ENCODE data around the gene GNAZ.

DNA sequence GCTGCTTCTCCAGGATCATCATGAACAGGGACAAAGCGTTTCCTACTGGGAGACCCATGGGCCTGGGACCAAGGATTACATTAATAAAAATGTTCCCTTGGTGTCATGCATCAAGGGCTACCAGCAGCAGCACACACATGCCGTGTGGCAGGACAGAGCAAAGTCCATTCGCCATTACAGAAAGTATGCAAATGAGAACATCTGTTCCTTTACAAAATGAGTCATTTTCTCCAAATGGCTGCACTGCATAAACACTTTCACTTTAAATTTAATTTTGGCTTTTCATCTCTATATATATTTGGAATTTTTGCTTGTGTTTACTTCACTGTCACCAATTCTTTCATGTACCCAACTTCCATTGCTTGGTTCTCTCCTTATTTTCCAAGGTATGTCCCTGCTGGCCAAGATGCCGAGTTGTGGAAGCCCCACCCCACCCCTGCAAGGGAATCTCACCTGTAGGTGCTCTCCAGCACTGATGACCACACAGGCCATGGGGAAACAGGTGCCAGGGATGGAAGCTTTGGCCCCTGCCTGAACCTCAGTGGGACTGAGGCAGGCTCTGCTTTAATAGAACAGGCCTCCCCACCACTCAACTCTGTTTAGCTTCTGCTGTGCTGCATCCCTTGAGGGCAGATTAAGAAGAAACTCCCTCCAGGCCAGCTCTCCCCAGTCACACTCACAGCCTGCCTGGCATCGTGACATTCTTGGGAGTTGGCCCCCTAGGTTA lies 15.6 kb upstream of the GNAZ start:
- TF ChIP-seq, protein P1, sequence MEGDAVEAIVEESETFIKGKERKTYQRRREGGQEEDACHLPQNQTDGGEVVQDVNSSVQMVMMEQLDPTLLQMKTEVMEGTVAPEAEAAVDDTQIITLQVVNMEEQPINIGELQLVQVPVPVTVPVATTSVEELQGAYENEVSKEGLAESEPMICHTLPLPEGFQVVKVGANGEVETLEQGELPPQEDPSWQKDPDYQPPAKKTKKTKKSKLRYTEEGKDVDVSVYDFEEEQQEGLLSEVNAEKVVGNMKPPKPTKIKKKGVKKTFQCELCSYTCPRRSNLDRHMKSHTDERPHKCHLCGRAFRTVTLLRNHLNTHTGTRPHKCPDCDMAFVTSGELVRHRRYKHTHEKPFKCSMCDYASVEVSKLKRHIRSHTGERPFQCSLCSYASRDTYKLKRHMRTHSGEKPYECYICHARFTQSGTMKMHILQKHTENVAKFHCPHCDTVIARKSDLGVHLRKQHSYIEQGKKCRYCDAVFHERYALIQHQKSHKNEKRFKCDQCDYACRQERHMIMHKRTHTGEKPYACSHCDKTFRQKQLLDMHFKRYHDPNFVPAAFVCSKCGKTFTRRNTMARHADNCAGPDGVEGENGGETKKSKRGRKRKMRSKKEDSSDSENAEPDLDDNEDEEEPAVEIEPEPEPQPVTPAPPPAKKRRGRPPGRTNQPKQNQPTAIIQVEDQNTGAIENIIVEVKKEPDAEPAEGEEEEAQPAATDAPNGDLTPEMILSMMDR (IDR thresholded peaks at IDR 0.05), result no peak
- no peak for TF ChIP-seq ZFX (IDR thresholded peaks at IDR 0.05; ENCODE audit: borderline replicate concordance)
